ENCODE data around the gene ALPG.

The ALPG gene

DNA sequence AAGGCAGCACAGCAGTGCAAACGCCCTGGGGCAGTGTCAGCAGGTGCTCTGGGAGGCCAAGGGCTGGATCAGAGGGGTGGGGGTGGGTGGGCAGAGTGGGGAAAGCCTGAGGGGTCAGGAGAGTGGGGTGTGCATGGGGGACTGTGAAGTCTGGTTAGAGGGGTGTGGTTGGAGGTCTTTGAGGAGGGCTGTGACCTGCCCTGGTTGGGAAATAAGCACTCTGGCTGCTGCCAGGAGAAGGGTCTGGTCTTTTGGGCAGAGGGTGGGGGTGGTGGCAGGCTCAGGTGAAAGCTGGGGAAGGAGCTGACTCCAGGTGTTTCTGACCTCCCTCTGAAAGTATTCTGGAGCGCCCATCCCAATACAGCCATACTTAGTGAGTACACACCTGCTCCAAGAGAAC, 53.5 kb downstream of the ALPG start:
- DNase-seq: no peak

All from islet precursor cell (in vitro differentiated cells).